Lower leg skin (tissue), 3 donors: ENCODE measurements around the gene HIBCH.

ENCODE experiments used
- CTCF ChIP-seq, 3 donors: fragments of 450-650 bp; IDR thresholded peaks; one replicate each; pipeline ENCODE4 v1.5.1; 2016; ENCODE audit warnings: antibody characterized with exemption in 3 of 3, mild to moderate bottlenecking in 3 of 3, moderate library complexity in 2 of 3
- POLR2A ChIP-seq, 2 donors: fragments of 450-650 bp; IDR thresholded peaks; one replicate each; pipeline ENCODE4 v1.6.1; 2016 to 2017; ENCODE audit warnings: antibody characterized with exemption in 2 of 2, mild to moderate bottlenecking in 1 of 2, moderate library complexity in 1 of 2

DNA sequence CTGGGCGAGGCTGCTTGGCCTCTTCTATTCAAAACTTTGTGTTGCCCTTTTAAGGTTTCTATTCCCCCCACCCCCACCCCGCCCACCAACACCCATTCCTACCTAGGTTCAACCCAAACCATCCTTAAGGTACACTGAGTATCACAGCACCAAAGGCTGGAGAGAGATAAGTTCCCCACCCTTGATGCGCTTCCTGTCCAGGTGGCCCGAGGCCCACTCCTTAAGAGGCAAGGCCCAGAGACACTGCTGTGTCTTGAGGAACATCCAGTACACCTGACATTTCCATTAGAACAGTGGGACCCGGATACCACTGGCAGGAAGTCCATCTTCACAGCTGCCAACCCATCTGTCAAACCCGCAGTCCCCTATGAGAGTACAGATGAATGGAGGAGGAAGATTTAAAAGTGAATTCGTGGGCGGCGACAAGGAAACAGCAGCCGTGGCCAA lies 23.5 kb upstream of the HIBCH start:
- TF ChIP-seq CTCF (IDR thresholded peaks at IDR 0.05) (no peak), POLR2A (IDR thresholded peaks at IDR 0.05) (no peak)
